ENCODE data around the gene EVPL. TPM values are rescaled to one million over a fixed set of nuclear protein-coding genes. Genes with fewer than 3 reads are reported as not detected.
A peak's percentile ranks its signal among the peaks of the same experiment; 100 is the strongest.
"Not testable (repeated sequence)": the region's sequence is repeated elsewhere in the genome, so short reads cannot be mapped to it uniquely, and the experiment has no call there.

Gene EVPL
- total and polyA plus RNA-seq, 2 experiments from 2014 or later: 2.0 to 2.7 TPM

- no peaks in the 10 kb centered on the region for H3K36me3 ChIP-seq (replicated peaks; ENCODE audit: insufficient read depth, low read depth)
- peak; percentile 99 for DNase-seq (ENCODE audit: low spot score)
- peaks cover 58% of the 10 kb centered on the region for H3K79me2 ChIP-seq
- H3K4me3 ChIP-seq: peak within 1 kb of the TSS; percentile 62
- peaks cover 49% of the 10 kb centered on the region for H3K4me1 ChIP-seq (ENCODE audit: insufficient read depth)
- no peaks in the 10 kb centered on the region for H3K27me3 ChIP-seq
- no peaks in the 10 kb centered on the region for H3K9me2 ChIP-seq (replicated peaks; ENCODE audit: insufficient read depth)
- H3K4me2 ChIP-seq: peak within 1 kb of the TSS; percentile 83
- H3K9me3 ChIP-seq (ENCODE audit: low read depth): no peaks in the 10 kb centered on the region
- 2% methylated on average over 60 of the region's 72 CpGs for whole genome bisulfite sequencing (ENCODE audit: low lambda C conversion rate, missing lambda C conversion rate)
- peak within 1 kb of the TSS; percentile 31 for H2AFZ ChIP-seq
- H3K27ac ChIP-seq: peak within 1 kb of the TSS; percentile 97
- no peak for TF ChIP-seq EZH2phosphoT487 (IDR thresholded peaks at IDR 0.05; ENCODE audit: low read depth, severe bottlenecking, unreplicated experiment)
- peak; percentile 35 for TF ChIP-seq CTCF (IDR thresholded peaks at IDR 0.05; ENCODE audit: poor library complexity)
- TF ChIP-seq EZH2 (IDR thresholded peaks at IDR 0.05; ENCODE audit: borderline replicate concordance): no peak
- H4K20me1 ChIP-seq (ENCODE audit: insufficient read depth, poor library complexity, severe bottlenecking): peaks cover 10% of the 10 kb centered on the region
Measured at GRCh38 chr17:75978938-75979704, 48.0 kb downstream of the EVPL start, which contains the start of the genes ACOX1 and TEN1. Gene ACOX1, minus strand, starts transcription at chr17:75979166. Its CDS starts 93 bp downstream, at chr17:75979073. Gene TEN1, plus strand, starts transcription at chr17:75979240. Its CDS starts 6,953 bp downstream, at chr17:75986193.

GRCh38 chr17:75976175-75976848 lies 50.8 kb downstream of the EVPL start:
- peak overlapping the region; percentile 83 for H3K4me2 ChIP-seq

GRCh38 chr17:75975757-75976174 lies 51.3 kb downstream of the EVPL start:
- Histone ChIP-seq H3K9me2 (replicated peaks; ENCODE audit: insufficient read depth) (no peaks in the 10 kb centered on the region), H3K4me3 (no peak overlapping the region), H4K20me1 (ENCODE audit: insufficient read depth, poor library complexity, severe bottlenecking) (peaks cover 13% of the 10 kb centered on the region), H2AFZ (no peak overlapping the region), H3K4me1 (ENCODE audit: insufficient read depth) (peaks cover 26% of the 10 kb centered on the region), H3K79me2 (peaks cover 81% of the 10 kb centered on the region), H3K27ac (peak overlapping the region; percentile 97), H3K27me3 (no peaks in the 10 kb centered on the region), H3K9me3 (ENCODE audit: low read depth) (no peaks in the 10 kb centered on the region), H3K36me3 (replicated peaks; ENCODE audit: insufficient read depth, low read depth) (no peaks in the 10 kb centered on the region), H3K4me2 (peak overlapping the region; percentile 83)
- no peak for DNase-seq (ENCODE audit: low spot score)
- 82% methylated on average over 5 of the region's 5 CpGs for WGBS (ENCODE audit: low lambda C conversion rate, missing lambda C conversion rate)
- TF ChIP-seq CTCF (IDR thresholded peaks at IDR 0.05; ENCODE audit: poor library complexity) (no peak), EZH2phosphoT487 (IDR thresholded peaks at IDR 0.05; ENCODE audit: low read depth, severe bottlenecking, unreplicated experiment) (no peak), EZH2 (IDR thresholded peaks at IDR 0.05; ENCODE audit: borderline replicate concordance) (no peak)

More at GRCh38 chr17:75976175-75976848, 50.8 kb downstream of the EVPL start:
- no peak overlapping the region for H2AFZ ChIP-seq
- H3K9me3 ChIP-seq (ENCODE audit: low read depth): no peaks in the 10 kb centered on the region
- no peak overlapping the region for H3K4me3 ChIP-seq
- H3K36me3 ChIP-seq (replicated peaks; ENCODE audit: insufficient read depth, low read depth): no peaks in the 10 kb centered on the region
- TF ChIP-seq EZH2phosphoT487 (IDR thresholded peaks at IDR 0.05; ENCODE audit: low read depth, severe bottlenecking, unreplicated experiment) (no peak), CTCF (IDR thresholded peaks at IDR 0.05; ENCODE audit: poor library complexity) (no peak), EZH2 (IDR thresholded peaks at IDR 0.05; ENCODE audit: borderline replicate concordance) (no peak)
- H3K27ac ChIP-seq: peak overlapping the region; percentile 97
- H3K9me2 ChIP-seq (replicated peaks; ENCODE audit: insufficient read depth): no peaks in the 10 kb centered on the region
- peaks cover 81% of the 10 kb centered on the region for H3K79me2 ChIP-seq
- DNase-seq (ENCODE audit: low spot score): peak; percentile 26
- H3K4me1 ChIP-seq (ENCODE audit: insufficient read depth): peaks cover 31% of the 10 kb centered on the region
- H3K27me3 ChIP-seq: no peaks in the 10 kb centered on the region
- 53% methylated on average over 9 of the region's 9 CpGs for WGBS (ENCODE audit: low lambda C conversion rate, missing lambda C conversion rate)
- H4K20me1 ChIP-seq (ENCODE audit: insufficient read depth, poor library complexity, severe bottlenecking): peaks cover 11% of the 10 kb centered on the region

- not testable (repeated sequence) for H3K27me3 ChIP-seq; H3K36me3 ChIP-seq (replicated peaks; ENCODE audit: insufficient read depth, low read depth); H3K4me3 ChIP-seq; H2AFZ ChIP-seq; DNase-seq (ENCODE audit: low spot score); H3K9me3 ChIP-seq (ENCODE audit: low read depth); H3K9me2 ChIP-seq (replicated peaks; ENCODE audit: insufficient read depth)
- Histone ChIP-seq H3K27ac (peak overlapping the region; percentile 97), H4K20me1 (ENCODE audit: insufficient read depth, poor library complexity, severe bottlenecking) (peaks cover 13% of the 10 kb centered on the region), H3K4me1 (ENCODE audit: insufficient read depth) (peaks cover 20% of the 10 kb centered on the region), H3K4me2 (peak overlapping the region; percentile 83), H3K79me2 (peaks cover 81% of the 10 kb centered on the region)
- 95% methylated on average over 6 of the region's 6 CpGs for WGBS (ENCODE audit: low lambda C conversion rate, missing lambda C conversion rate)
Measured at GRCh38 chr17:75975187-75975586, 51.9 kb downstream of the EVPL start.
